HEK293T (cell line): Measurements from ENCODE around the gene FOXD3.

Experiments
- ARNT ChIP-seq: fragments of 450-650 bp; IDR thresholded peaks from 2 replicates; pipeline ENCODE4 v1.6.1; 2017; ENCODE audit warnings: mild to moderate bottlenecking
- ELF4 ChIP-seq: fragments of 450-650 bp; IDR thresholded peaks from 2 replicates; pipeline ENCODE4 v1.6.1; 2017; ENCODE audit warnings: antibody characterized with exemption
- FOXA1 ChIP-seq: fragments of 450-650 bp; IDR thresholded peaks from 2 replicates; pipeline ENCODE4 v1.6.1; 2016; ENCODE audit warnings: mild to moderate bottlenecking
- FOXM1 ChIP-seq: fragments of 450-650 bp; IDR thresholded peaks from 2 replicates; pipeline ENCODE4 v1.6.1; 2017; ENCODE audit warnings: mild to moderate bottlenecking, borderline replicate concordance
- L3MBTL2 ChIP-seq: fragments of 450-650 bp; conservative IDR thresholded peaks from 2 replicates; pipeline ENCODE4 v1.6.1; 2016; ENCODE audit warnings: mild to moderate bottlenecking
- LEF1 ChIP-seq: fragments of 450-650 bp; IDR thresholded peaks from 2 replicates; pipeline ENCODE4 v1.6.1; 2017; ENCODE audit warnings: mild to moderate bottlenecking, borderline replicate concordance
- PKNOX1 ChIP-seq: fragments of 450-650 bp; IDR thresholded peaks from 2 replicates; pipeline ENCODE4 v1.6.1; 2016
- SP1 ChIP-seq: fragments of 450-650 bp; IDR thresholded peaks from 2 replicates; pipeline ENCODE4 v1.6.1; 2017
- SUZ12 ChIP-seq: fragments of 450-650 bp; IDR thresholded peaks from 2 replicates; pipeline ENCODE4 v1.6.1; 2016; ENCODE audit warnings: mild to moderate bottlenecking
- TARDBP ChIP-seq: fragments of 450-650 bp; IDR thresholded peaks from 2 replicates; pipeline ENCODE4 v1.6.1; 2016
- ZNF384 ChIP-seq: fragments of 450-650 bp; IDR thresholded peaks from 2 replicates; pipeline ENCODE4 v1.6.1; 2016

GRCh38 chr1:63274371-63274770 lies 48.0 kb upstream of the FOXD3 start:
- TF ChIP-seq ZNF384 (no peak), L3MBTL2 (no peak), LEF1 (no peak), SUZ12 (no peak), ELF4 (no peak), SP1 (no peak), FOXA1 (no peak), FOXM1 (no peak), TARDBP (no peak), ARNT (no peak), PKNOX1 (no peak)
